HG03060 (cell line): Measurements from ENCODE around the gene BBX.
A peak's percentile ranks its signal among the peaks of the same experiment; 100 is the strongest.

Experiments used
- ATAC-seq: cut with Tn5 transposase; IDR thresholded peaks from one replicate; pipeline ENCODE4 v1.9.1; 2021; ENCODE audit warnings: low read depth, moderate number of reproducible peaks; ENCODE audit not compliant: unreplicated experiment

Gene BBX

GRCh38 chr3:107790612-107791011, 267.9 kb downstream of the BBX start:
- no peak for ATAC-seq

- no peak for ATAC-seq
Observed at GRCh38 chr3:107791027-107791426, 268.3 kb downstream of the BBX start.

- no peak for ATAC-seq
Observed at GRCh38 chr3:107791450-107791849, 268.7 kb downstream of the BBX start.

GRCh38 chr3:107794664-107795443, 272.1 kb downstream of the BBX start:
- no peak for ATAC-seq

- ATAC-seq, result no peak
Observed at GRCh38 chr3:107795514-107796094, 272.8 kb downstream of the BBX start.

- no peak for ATAC-seq
Observed at GRCh38 chr3:107796791-107797190, 274.0 kb downstream of the BBX start.

- no peak for ATAC-seq
Observed at GRCh38 chr3:107797586-107797985, 274.8 kb downstream of the BBX start.

- no peak for ATAC-seq
Observed at GRCh38 chr3:107798381-107798780, 275.6 kb downstream of the BBX start.

- ATAC-seq, result no peak
Observed at GRCh38 chr3:107800710-107801109, 277.9 kb downstream of the BBX start.

- no peak for ATAC-seq
Observed at GRCh38 chr3:107803170-107803569, 280.4 kb downstream of the BBX start.

- ATAC-seq, result no peak
Observed at GRCh38 chr3:107806021-107806420, 283.3 kb downstream of the BBX start.

- no peak for ATAC-seq
Observed at GRCh38 chr3:107806536-107806935, 283.8 kb downstream of the BBX start.

GRCh38 chr3:107810171-107811071, 287.7 kb downstream of the BBX start:
- ATAC-seq, result peak; percentile 80

GRCh38 chr3:107813026-107813425, 290.3 kb downstream of the BBX start:
- ATAC-seq, result no peak

GRCh38 chr3:107816107-107816506, 293.3 kb downstream of the BBX start:
- ATAC-seq, result no peak

GRCh38 chr3:107817076-107817475, 294.3 kb downstream of the BBX start:
- ATAC-seq, result no peak

GRCh38 chr3:107818025-107818424, 295.3 kb downstream of the BBX start:
- no peak for ATAC-seq

- ATAC-seq, result no peak
Observed at GRCh38 chr3:107819656-107820055, 296.9 kb downstream of the BBX start.

- no peak for ATAC-seq
Observed at GRCh38 chr3:107822308-107822707, 299.5 kb downstream of the BBX start.

GRCh38 chr3:107824822-107825371, 302.1 kb downstream of the BBX start:
- ATAC-seq, result no peak

GRCh38 chr3:107825556-107825955, 302.8 kb downstream of the BBX start:
- no peak for ATAC-seq
